CD4-positive, alpha-beta T cell treated with Interleukin-6 for 4 hours (primary cell): ENCODE measurements around the gene PPT1.
"Not testable (repeated sequence)": the region's sequence is repeated elsewhere in the genome, so short reads cannot be mapped to it uniquely, and the experiment has no call there.

ENCODE experiments used
- DNase-seq: peaks from one replicate; pipeline ENCODE4 v3.0.0-alpha.2; 2020; ENCODE audit warnings: mixed read lengths

Gene PPT1

GRCh38 chr1:40053138-40053887 lies 43.7 kb downstream of the PPT1 start:
- no peak for DNase-seq

GRCh38 chr1:40050863-40051262 lies 46.2 kb downstream of the PPT1 start:
- no peak for DNase-seq

DNA sequence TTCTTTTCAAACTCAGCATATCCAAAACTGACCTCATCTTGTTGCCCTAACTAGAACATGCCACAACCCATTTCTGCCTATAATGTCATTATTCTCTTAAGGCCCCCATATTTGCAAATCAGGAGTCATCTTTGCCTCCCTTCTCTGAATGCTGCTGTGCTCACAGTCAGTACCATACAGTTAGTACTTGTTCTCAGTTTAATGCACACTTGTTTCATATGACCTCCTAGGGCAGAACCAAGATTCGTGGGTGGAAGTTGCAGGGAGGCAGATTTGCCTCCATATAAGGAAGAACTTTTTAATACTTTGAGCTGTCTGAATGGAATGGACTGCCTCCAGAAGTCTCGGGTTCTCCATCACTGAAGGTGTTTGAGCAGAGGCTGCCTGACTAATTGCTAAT lies 47.3 kb downstream of the PPT1 start:
- DNase-seq, result no peak

- no peak for DNase-seq
Measured at GRCh38 chr1:40047769-40048168, 49.3 kb downstream of the PPT1 start.

DNA sequence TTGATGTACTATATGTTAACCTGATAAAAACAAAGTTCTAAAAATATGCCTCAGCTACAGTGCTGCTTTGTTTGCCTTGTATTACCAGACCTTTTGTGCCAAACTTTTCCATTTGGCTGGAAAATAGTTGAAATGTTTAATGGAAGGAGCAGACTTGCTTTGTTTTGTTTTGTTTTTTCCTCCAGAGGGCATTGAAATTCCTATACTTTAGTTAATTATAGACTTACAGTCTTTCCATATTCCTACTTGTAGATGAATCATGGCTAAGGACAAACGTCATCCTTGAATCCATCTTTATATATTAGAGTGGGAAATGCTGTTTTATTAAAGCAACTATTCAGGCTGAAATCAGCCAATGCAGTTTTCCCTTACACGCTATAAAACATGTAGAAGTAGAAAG lies 49.8 kb downstream of the PPT1 start:
- DNase-seq, result no peak

DNA sequence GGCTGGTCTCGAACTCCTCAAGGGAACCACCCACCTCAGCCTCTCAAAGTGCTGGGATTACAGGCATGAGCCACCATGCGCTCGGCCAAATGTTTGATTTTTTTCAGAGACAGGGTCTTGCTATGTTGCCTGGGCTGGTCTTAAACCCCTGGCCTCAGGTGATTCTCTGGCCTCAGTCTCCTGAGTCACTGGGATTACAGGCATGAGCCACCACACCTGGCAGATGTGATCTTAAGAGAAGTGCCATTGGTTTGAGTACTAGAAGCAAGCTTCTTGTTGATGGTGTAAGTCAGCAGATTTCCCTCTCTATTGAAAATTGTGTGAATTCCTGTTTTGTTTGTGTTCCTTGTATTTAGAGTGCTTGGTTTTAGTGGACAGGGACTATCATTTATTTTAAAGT lies 51.3 kb downstream of the PPT1 start:
- no peak for DNase-seq

GRCh38 chr1:40045182-40045581 lies 51.9 kb downstream of the PPT1 start:
- DNase-seq, result no peak

- no peak for DNase-seq
Measured at GRCh38 chr1:40044110-40044509, 52.9 kb downstream of the PPT1 start.

DNA sequence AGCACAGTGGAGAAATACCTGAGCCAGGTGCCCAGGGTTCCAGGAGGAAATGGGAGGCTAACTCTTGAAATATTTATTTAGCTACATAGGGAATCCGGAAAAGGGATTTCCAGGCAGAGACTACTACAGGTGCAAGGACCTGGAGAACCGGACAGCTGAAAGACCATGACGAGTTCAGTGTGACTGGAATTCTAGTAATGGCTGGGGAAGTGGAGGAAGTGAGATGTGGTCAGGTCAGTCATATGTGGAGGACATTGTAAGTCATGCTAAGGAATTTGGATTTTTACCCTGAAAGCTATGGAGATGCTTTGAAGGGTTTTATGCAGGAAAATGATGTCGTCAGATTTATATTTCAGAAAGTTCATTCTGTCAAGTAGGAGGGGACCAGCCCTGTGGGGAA lies 54.7 kb downstream of the PPT1 start:
- no peak for DNase-seq

DNA sequence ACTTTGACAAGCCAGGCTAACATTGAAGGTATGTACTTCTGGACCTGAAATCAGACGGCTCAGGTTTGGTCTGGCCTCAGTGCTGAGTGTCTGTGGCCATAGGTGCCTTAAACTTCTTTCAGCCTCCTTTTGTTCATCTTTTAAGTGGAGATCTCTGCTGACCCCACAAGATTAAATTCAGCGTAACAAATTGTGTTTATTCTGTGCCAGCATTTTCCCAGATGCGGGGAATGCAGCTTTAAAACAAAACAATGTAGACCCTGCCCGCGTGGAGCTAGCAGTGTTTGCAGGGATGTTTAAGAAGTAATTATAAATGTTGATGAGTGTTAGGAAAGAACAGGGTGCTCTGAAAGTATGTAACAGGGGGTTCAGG lies 55.6 kb downstream of the PPT1 start:
- DNase-seq, result no peak

- peak; percentile 100 for DNase-seq
Measured at GRCh38 chr1:40040511-40041465, 56.3 kb downstream of the PPT1 start, which contains the start of gene CAP1. CAP1 (plus strand) TSS chr1:40040729; CDS start chr1:40059347, 18,618 bp downstream.

DNA sequence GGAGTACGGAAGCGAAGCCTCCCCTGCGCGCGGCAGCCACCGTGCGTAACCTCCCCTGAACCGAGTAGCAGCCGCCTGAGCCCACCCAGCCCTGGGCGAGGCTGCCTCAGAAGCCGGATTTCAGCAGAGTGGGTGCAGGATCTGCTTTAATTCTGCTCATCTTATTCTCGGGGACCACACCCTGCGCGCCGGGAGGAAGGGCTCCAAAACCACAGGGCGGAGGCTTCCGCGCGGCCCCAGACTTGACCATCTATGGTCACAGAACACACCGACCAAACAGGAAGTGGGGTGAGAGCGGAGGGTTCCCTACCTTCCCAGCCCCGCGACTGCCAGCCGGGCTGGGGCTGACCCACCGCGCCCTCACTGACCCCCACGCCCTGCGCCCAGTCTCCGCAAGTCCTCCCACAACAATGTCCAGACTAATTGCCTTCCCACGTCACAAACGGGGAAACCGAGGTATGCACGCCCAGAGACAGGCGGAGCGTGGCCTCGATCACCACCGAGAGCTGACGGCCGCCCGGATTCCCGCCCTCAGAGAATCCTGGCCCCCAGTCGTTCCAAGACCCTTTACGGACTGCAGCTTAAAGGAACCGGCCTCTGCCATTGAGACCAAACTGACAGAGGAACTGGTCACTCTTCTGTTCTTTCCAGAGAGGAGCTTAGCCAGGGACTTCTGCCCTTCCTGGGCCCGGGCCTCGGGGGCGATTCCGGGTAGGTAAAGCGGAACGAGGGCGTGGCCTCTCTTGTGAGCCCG lies 57.1 kb downstream of the PPT1 start:
- DNase-seq, result peak; percentile 73

- no peak for DNase-seq
Measured at GRCh38 chr1:40039245-40039756, 57.8 kb downstream of the PPT1 start.

GRCh38 chr1:40038697-40039096 lies 58.4 kb downstream of the PPT1 start:
- no peak for DNase-seq

DNA sequence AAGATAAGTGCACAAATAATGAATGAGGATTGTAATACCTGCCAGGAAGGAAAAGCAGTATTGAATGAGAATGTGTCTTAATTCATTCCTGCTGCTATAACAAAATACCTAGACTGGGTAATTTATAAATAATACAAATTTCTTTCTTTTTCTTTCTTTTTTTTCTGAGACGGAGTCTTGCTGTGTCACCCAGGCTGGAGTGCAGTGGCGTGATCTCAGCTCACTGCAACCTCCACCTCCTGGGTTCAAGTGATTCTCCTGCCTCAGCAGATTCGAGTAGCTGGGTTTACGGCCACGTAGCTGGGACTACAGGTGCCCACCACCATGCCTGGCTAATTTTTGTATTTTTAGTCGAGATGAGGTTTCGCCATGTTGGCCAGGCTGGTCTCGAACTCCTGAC lies 59.8 kb downstream of the PPT1 start:
- not testable (repeated sequence) for DNase-seq

GRCh38 chr1:40036574-40036973 lies 60.5 kb downstream of the PPT1 start:
- peak; percentile 28 for DNase-seq

DNA sequence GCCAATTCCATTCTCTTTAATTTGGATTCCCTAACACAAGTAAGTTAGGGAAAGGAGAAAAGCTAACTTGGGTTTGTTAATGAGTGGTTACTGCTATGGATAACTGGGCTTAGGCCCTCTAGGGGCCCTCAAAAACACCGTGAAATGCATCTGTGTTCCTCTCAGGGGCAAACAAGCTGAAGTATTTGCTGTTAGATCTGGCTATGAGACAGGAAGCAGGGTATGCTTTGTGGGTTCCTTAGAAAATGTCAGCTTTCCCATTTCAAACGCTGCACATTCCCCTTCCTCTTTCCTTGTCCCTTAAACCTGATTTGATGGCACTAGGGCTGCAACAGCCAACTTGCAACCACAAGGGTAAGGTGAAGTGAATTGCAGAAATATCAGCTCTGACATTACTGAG lies 62.2 kb downstream of the PPT1 start:
- peak; percentile 22 for DNase-seq

- peak; percentile 65 for DNase-seq
Measured at GRCh38 chr1:40032240-40032891, 64.7 kb downstream of the PPT1 start.

DNA sequence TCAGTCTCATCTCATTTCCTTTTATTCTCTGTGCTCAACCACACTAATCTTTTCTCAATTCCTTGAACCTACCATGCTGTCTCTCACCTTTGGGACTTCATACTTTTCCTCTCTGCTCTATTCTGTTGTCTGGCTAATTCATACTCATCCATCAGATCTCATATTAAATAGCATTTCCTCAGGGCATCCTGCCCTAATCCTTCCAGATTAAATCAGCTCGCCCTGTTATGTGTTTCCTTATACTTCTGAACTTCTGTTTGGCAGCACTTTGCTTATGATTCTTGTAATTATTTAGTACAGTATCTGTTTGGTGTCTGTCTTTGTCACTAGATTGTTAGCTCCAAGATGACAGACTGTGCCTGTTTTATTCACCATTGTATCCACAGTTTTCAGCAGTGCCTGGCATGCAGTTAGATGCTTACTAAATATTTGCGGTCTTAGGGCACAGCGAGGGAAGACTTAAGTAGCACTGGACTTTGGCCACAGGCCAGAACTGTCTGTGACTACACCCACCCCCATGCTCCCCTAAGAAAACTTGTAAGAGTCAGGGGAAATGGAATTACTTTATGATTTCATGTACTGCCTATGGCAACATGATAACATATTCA lies 66.4 kb downstream of the PPT1 start:
- no peak for DNase-seq

DNA sequence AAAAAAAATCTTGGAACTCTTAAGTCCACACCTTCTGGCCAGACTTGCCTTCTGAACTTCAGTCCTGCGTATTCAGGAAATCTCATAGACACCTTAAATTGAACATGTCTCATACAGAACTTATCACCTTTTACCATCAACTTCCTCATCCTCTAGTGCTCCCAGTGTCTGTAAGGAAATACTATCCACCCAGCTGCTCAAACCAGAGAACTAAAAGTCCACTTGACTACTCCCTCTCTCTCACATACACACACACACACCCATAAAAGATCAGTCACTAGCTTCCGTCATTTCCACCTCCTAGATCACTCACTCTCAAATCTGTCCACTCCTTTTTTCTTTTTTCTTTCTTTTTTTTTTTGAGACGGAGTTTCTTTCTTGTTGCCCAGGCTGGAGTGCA lies 67.4 kb downstream of the PPT1 start:
- no peak for DNase-seq

DNA sequence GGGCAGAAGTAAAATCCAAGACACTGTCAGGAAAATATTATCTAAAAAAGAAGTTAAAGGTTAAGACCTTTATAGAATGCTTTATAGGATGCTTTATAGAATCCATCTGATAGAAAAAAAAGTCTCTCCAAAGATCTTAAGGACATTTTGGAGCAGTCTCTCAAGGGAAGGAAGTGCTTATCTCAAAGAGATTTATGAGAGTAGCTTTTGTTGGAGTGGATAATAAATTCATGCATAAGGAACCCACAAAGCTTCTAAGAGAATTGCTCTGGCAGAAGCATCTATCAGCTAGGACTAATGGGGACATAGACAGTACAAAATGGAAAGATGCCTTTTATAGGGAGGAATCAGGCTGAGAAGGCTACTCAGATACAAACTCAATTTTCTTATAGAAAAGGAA lies 69.4 kb downstream of the PPT1 start:
- no peak for DNase-seq

DNA sequence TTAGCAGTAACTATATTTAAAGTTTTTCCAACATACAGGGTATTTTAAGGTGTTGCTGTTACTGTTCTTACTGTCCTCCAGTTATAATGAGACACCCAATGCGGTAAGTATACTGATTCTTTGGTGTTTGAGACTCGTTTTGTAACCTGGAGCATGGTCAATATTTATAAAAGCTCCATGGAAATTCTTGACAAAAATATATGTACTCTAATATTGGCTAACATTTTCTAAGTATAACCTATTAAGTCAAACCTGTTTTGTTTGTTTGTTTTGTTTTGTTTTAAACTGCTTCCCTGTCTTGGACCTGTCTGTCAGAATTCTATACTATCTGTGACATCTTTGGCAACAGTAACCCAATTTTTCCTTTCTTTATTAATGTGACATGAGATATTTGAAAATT lies 72.4 kb downstream of the PPT1 start:
- no peak for DNase-seq
